Hematopoietic multipotent progenitor cell treated with erythropoietin and hydrocortisone succinate and interleukin-3 and kit ligand, for 8 days (in vitro differentiated cells): ENCODE results near the gene HPCAL4.

Experiments
- DNase-seq: peaks from one replicate; pipeline ENCODE4 v3.0.0-alpha.2; 2015

HPCAL4 gene

GRCh38 chr1:39700348-39700747, 9.1 kb upstream of the HPCAL4 start:
- no peak for DNase-seq

GRCh38 chr1:39699419-39699818, 8.2 kb upstream of the HPCAL4 start:
- no peak for DNase-seq

- DNase-seq, result no peak
Measured at GRCh38 chr1:39698568-39698967, 7.3 kb upstream of the HPCAL4 start.

GRCh38 chr1:39696448-39696847, 5.2 kb upstream of the HPCAL4 start:
- no peak for DNase-seq

- no peak for DNase-seq
Measured at GRCh38 chr1:39695016-39695415, 3.8 kb upstream of the HPCAL4 start.

GRCh38 chr1:39694026-39694425, 2.8 kb upstream of the HPCAL4 start:
- no peak for DNase-seq

- no peak for DNase-seq
Measured at GRCh38 chr1:39692152-39693074, 1.2 kb upstream of the HPCAL4 start.

DNA sequence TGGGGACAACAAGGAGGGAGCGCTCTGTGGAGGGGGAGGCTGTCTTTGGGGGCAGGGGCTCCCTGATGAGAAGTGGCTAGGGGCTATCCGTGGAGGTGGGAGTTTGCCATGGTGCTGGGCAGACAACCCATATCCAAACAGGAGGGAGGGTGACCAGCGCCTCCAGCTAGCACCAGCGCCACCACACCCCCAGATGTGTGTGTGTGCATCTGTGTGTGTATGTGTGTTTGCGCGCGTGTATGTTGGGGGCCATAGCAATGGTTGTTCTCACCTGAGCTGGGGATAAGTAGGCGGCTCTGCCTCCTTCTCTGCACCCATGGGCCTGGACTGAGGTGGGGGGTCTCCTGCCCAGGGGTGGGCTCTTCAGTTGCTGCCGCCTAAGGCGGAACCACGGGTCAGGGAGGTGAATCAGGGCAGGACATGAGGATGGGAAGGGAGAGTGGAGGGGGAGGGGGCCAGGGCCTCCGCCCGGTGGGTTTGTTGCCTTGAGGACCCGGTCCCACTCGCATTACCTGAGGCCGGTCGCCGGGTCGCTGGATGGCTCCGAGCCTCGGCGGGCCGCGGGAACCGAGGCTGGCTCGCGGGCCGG, 345 bp downstream of the HPCAL4 start:
- DNase-seq, result no peak

DNA sequence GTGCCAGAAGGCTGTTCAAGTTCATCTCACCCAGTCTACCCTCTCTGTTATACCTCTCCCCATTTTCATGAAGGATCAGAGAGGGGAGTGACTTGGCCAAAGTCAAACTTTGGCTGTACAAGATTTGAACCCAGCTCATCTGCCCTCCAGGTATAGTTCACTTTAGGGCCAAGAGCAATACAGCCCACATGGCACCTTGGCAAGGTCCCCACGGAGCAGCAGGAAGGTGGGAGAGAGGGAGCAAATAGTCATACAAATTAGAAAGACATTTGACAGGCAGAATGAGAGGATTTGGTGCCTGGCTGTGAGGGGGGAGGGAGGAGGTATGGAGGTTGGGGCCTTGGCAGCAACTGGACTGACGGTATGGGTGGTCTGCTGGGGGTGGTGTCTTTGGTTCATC, 1.0 kb downstream of the HPCAL4 start:
- no peak for DNase-seq

GRCh38 chr1:39689635-39690034, 1.6 kb downstream of the HPCAL4 start:
- no peak for DNase-seq

DNA sequence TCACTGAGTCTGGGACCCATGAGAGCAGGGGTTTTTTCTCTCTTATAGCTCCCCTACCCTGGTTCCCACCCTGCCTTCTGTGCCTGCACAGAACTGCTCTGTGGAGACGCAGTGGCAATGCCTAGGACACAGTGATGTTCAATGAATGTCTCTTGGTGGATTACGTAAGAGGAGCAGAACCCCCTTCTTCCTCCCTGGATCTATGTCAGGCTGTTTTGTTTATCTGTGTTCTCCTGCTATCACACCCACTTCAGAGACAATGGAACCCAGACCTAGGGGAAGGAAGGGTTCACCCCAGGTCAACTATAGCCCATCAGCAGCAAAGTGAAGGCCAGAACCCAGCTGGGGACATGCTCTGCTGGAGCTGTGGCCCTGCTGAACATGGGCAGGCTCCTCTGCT, 2.0 kb downstream of the HPCAL4 start:
- no peak for DNase-seq

DNA sequence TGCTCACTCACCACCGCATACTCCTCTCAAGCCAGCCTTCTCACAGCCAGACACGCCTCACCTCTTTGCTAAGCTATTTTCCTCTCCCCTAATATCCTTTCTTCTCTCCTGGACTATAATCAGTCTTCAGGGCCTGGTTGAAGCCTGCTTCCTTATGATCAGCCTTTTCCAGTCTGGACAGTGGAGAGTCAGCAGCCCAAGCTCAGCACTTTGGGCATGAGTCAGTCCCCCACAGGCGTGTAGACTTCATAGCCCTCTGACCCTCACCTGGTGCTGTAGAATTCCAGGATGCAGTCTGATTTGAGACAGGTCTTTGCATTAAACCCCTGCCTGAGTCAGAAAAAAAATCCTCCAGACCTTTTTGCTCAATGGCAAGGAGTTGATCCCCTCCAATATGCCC, 2.5 kb downstream of the HPCAL4 start:
- no peak for DNase-seq

GRCh38 chr1:39687243-39687642, 4.0 kb downstream of the HPCAL4 start:
- no peak for DNase-seq

- no peak for DNase-seq
Measured at GRCh38 chr1:39685071-39685470, 6.2 kb downstream of the HPCAL4 start.

- DNase-seq, result no peak
Measured at GRCh38 chr1:39684313-39684664, 6.9 kb downstream of the HPCAL4 start.

DNA sequence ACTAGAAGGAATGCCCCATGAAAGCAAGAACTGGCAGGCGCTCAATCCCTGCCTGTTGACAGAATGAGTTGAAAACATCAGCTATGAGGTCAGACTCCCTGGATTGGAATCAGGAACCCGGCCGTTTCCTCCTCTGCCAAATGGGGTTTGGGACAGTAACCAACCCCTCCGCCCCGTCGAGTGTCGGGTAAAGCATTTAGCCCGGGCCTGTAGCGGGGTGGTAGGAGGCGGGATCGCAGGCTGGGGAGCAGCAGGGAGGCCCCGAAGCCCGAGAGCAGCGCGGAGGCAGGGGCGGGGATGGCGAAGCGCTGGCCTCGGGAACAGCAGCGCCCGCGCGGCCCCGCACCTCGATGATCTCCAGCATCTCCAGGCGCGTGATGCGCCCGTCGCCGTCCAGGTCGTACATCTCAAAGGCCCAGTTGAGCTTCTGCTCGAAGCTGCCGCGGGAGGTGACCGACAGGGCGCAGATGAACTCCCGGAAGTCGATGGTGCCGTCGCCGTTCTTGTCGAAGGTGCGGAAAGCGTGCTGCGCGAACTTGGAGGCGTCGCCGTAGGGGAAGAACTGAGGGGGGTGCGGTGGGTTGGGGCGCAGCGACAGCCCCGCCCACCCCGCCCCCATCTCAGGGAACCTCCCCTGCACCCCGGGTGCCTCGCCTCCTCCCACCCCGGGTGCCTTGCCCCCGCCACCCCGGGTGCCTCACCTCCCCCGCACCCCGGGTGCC, 7.5 kb downstream of the HPCAL4 start:
- no peak for DNase-seq

DNA sequence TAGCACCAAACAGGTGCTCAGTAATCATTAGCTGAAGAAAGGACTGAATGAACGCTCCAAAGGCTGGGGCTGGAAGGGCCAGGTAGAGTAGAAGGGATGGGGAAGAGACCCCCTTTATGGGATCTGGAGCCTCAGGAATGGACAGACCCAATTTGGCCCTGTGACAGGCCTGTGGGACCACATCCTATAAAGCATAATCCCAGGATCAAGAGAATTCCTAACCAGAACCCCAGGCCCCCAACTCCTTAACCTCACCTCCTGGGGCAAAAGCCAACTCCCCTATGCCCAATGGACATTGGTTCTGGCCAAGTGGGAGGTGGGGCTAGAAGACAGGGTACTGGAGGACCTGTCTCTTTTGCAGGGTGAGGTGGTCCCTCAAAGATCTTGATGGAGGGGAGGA, 9.2 kb downstream of the HPCAL4 start:
- no peak for DNase-seq

DNA sequence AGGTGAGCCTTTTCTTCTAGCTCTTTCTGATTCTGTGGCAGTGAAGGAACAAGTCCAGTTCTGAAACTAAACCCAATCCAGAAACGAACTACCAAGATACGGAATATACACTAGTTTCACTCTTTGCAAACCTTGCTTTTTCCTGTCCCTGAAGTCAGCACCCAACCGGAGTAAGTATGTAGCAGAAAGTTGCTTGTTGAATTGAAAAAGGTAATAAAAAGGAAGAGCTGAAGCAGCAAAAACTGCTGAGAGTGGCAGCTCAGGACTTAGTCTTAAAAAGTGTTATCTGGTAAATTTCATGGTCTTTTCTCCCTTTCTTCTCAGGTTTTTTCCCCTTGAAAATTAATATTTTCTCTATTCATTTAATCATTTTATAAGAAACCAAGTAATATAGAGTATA, 9.9 kb downstream of the HPCAL4 start:
- DNase-seq, result no peak

DNA sequence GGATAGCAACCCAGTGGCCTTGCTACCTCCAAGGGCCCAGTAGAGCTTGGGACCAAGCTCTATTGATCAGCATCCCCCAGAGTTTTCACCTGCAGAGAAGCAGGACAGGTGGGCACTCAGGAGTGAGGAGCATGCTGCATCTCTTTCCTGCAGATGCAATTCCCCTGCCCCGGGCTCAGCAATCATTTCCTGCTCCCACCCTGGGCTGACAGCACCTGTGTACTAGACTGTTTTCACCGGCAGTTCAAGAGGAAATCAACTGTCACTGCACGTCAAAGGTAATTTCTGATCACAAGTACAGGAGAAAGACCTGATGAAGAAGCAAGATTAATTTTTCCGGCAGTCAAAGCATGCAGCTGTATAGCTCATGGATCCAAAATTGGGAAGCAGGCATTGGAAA, 10.5 kb downstream of the HPCAL4 start:
- no peak for DNase-seq

GRCh38 chr1:39679821-39680220, 11.4 kb downstream of the HPCAL4 start:
- DNase-seq, result no peak

GRCh38 chr1:39678889-39679288, 12.3 kb downstream of the HPCAL4 start:
- DNase-seq, result no peak

DNA sequence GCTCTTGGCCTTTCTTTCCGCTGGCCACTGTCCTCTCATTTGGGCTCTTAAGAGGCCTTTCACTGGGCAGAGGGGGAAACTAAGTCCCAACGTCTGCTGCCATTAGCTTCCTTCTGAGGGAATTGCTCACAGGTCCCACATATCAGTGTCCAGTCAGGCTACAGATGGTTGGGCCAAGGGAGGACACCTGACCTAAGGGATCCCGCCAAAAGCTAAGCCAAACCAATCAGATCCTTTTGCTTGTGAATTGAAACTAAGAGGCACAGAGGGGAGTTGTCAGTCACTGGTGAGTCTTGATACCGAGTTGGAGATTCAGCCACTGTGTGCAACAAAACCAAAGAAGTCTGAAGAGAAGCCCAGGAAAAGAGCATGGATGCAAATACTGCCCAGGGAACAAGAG, 13.6 kb downstream of the HPCAL4 start:
- no peak for DNase-seq

DNA sequence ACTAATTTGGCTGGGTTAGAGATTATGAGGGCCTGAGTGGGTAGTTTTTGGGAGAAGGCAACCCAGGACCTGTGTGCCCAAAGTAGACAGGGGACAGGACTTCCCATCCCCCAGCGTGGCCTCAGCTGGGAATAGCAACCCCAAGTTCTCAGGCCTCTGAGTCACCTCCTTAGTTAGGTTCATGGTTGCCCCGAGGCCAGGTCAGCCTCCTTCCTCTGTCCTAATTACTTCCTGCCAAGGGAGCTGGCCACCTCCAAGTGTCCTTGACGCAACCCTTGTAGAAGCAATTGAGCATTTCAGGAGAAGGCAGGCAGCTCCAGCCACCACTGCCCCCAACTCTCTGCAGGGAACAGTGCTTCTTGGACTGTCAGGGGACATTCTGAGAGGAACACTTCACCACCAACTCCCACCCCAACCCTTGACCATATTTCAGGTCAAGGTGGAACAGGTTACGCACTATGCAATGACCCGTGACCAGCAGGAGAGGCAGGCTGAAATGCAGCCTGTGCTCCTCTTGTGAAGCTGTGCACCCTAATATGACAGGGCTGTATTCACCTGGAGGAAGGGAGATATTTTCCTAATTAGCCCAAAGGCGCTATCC, 14.2 kb downstream of the HPCAL4 start:
- DNase-seq, result no peak

DNA sequence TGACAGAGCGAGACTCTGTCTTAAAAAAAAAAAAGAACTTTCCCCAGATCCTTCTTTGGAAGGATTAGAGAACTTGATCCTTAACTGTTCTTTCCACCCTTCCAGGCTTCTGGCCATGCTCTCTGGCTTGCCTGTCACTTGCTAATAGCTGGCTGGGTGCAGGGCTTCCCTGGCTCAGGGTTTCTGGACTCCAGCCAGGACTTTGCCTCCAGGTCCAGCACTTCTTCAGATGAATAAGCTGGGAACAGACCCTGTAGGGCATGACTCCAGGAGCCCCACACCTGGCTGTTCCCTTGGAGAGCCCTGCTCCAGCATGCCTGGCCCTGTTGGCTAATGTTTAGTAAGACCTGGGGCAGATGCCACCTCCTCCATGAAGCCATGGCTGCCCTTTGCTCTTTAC, 16.0 kb downstream of the HPCAL4 start:
- DNase-seq, result no peak
